GM12873 (cell line): ENCODE measurements around the gene ADCY2.

Experiments used
- CTCF ChIP-seq: IDR thresholded peaks from 2 replicates; pipeline ENCODE4 v1.5.1; 2012; ENCODE audit warnings: low read depth, mild to moderate bottlenecking, moderate library complexity, low read length, control low read depth; ENCODE audit not compliant: insufficient read depth; ENCODE audit errors: missing control alignments

The ADCY2 gene

GRCh38 chr5:7426284-7426683 is 30.3 kb downstream of the ADCY2 start:
- no peak for TF ChIP-seq CTCF

DNA sequence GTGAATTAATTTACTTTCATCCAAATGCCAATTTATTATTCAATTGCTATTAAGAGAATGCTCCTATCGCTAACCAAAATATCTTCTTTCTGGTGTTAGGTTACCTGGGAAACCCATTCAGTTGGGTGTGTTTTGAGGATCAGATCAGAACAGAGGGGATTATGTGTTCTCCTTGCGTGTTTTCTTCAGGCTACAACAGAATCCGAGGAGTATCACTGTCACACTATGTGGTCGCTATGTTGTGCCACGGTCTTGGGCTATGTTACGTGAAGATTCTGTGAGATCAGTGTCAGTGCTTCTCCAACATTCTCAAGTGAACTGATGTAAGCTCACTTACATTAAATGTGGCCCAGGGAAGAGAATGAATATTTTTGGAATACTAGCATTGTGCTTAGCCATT is 39.0 kb downstream of the ADCY2 start:
- TF ChIP-seq CTCF, result no peak

DNA sequence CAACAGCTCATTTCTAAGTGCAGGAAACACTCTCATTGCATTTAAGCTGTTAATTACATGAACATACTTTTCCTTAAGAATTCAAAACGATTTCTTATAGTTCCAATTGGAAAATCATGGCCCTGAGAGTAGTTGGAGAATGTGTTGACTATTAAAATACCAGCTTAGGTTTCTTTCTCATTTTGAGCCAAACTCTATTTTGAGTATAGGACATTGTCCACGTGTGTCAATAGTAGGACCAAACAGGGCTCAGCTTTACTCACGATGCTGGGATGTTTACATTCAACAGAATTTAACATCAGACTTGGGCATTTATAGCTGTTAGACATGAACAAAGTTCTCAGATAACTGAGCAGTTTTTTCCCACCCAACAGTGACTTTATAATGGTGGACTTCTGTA is 39.6 kb downstream of the ADCY2 start:
- TF ChIP-seq CTCF, result no peak

GRCh38 chr5:7436521-7436920 is 40.6 kb downstream of the ADCY2 start:
- no peak for TF ChIP-seq CTCF

GRCh38 chr5:7437836-7438235 is 41.9 kb downstream of the ADCY2 start:
- no peak for TF ChIP-seq CTCF

DNA sequence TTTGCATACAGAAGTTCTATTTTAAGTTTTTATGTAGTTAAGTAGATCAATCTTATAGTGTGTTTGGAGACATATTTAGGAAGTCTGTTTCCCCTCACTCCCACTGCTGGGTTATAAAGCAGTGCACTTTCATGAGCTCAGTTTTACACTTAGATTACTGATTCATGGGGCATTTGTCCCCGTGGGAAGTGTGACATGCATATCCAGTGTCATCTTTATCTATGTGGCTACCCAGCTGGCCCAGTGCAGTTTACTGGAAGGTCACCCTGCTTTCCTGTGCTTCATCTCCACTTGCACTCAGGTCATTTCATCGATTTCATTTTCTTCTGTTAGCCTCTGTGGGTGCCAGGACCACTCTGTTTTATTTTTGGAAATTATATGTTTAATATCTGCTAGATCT is 49.1 kb downstream of the ADCY2 start:
- TF ChIP-seq CTCF, result no peak

GRCh38 chr5:7445831-7446230 is 49.9 kb downstream of the ADCY2 start:
- no peak for TF ChIP-seq CTCF

GRCh38 chr5:7446913-7447312 is 51.0 kb downstream of the ADCY2 start:
- TF ChIP-seq CTCF, result no peak
